ENCODE results near the gene FBLIM1. TPM values are rescaled to one million over a fixed set of nuclear protein-coding genes. Genes with fewer than 3 reads are reported as not detected.

FBLIM1 gene
- total RNA-seq, 1 experiment from 2014 or later: 64.7 TPM

GRCh38 chr1:15825800-15826199, 67.2 kb downstream of the FBLIM1 start:
- Histone ChIP-seq H2BK5ac (ENCODE audit: insufficient read length, low read length) (no peak overlapping the region), H3K9ac (ENCODE audit: extremely low read depth, insufficient read length, low read length) (no peak overlapping the region), H3K23ac (ENCODE audit: insufficient read length, low read depth, low read length) (no peak overlapping the region), H3K4me2 (ENCODE audit: insufficient read depth, insufficient read length, low read length) (no peak overlapping the region), H3K4ac (ENCODE audit: low read depth, low read length) (no peak overlapping the region), H3K79me2 (ENCODE audit: insufficient read depth, low read length) (no peaks in the 10 kb centered on the region), H4K20me1 (ENCODE audit: control insufficient read depth, insufficient read depth, insufficient read length) (no peaks in the 10 kb centered on the region), H3K14ac (ENCODE audit: insufficient read depth, low read length) (no peak overlapping the region), H3K56ac (ENCODE audit: insufficient read length, low read depth, low read length) (no peak overlapping the region), H2AK5ac (ENCODE audit: insufficient read length, low read length) (no peak overlapping the region), H3T11ph (ENCODE audit: low read length) (no peak overlapping the region), H2BK12ac (ENCODE audit: insufficient read length, low read depth, low read length) (no peak overlapping the region), H3K79me1 (ENCODE audit: insufficient read depth, low read depth, low read length, poor library complexity, severe bottlenecking) (no peaks in the 10 kb centered on the region), H2AFZ (ENCODE audit: low read length) (no peak overlapping the region), H3K27ac (ENCODE audit: insufficient read length, low read depth, low read length) (no peak overlapping the region), H3K9me3 (ENCODE audit: control insufficient read depth, low read depth, low read length) (no peaks in the 10 kb centered on the region), H2BK120ac (ENCODE audit: low read depth, low read length, poor library complexity, severe bottlenecking) (no peak overlapping the region), H2BK15ac (ENCODE audit: low read depth, low read length) (no peak overlapping the region), H2BK20ac (ENCODE audit: low read depth, low read length, poor library complexity, severe bottlenecking) (no peak overlapping the region), H3K4me1 (ENCODE audit: insufficient read depth, low read length) (peaks cover 3% of the 10 kb centered on the region; the same call in 1 of the 2 replicates), H3K18ac (ENCODE audit: insufficient read length, low read depth, low read length) (no peak overlapping the region), H4K91ac (ENCODE audit: insufficient read length, low read depth, low read length) (no peak overlapping the region), H3K27me3 (ENCODE audit: insufficient read depth, low read length) (no peaks in the 10 kb centered on the region), H3K23me2 (ENCODE audit: insufficient read length, low read depth, low read length, poor library complexity, severe bottlenecking) (no peaks in the 10 kb centered on the region), H4K5ac (ENCODE audit: insufficient read length, low read depth, low read length) (no peak overlapping the region), H4K8ac (replicated peaks; ENCODE audit: insufficient read length, low read depth, low read length) (no peak overlapping the region)
- H3K4me3 Mint-ChIP-seq: no peak overlapping the region
- H3K27me3 Mint-ChIP-seq (ENCODE audit: low read depth): no peaks in the 10 kb centered on the region
- no peak for TF ChIP-seq CTCF (conservative IDR thresholded peaks at IDR 0.05)
- peaks cover 15 to 17% of the 10 kb centered on the region in 2 experiments for H3K4me1 Mint-ChIP-seq
- H3K27ac Mint-ChIP-seq: no peak overlapping the region; a peak in 1 of 7 replicates
- DNase-seq: no peak
- no peaks in the 10 kb centered on the region; a peak in 2 of 7 replicates for H3K36me3 Mint-ChIP-seq (ENCODE audit: insufficient read depth in 1 of 3, low read depth in 3 of 3)
- H3K9me3 Mint-ChIP-seq: peaks cover 0 to 2% of the 10 kb centered on the region in 2 experiments; a peak in 2 of 5 replicates
